SK-N-SH treated with all-trans-retinoic acid at 6 μM for 48 hours (cell line): Measurements from ENCODE around the gene IL4I1.

Experiments used
- ATAC-seq: fragments of 200-7000 bp; cut with Tn5 transposase; 3 replicates; pipeline ENCODE4 v1.9.1; 2020; ENCODE audit warnings: mild to moderate bottlenecking, moderate library complexity
- ARNTL ChIP-seq: fragments of 450-650 bp; formaldehyde crosslinking; IDR thresholded peaks from 2 replicates; pipeline ENCODE4 v1.5.0; 2020; ENCODE audit warnings: low read depth, mild to moderate bottlenecking, moderate library complexity, borderline replicate concordance
- BACH2 ChIP-seq: fragments of 250-450 bp; sonication (Bioruptor Pico); IDR thresholded peaks from 2 replicates; pipeline ENCODE4 v1.9.0; 2021; ENCODE audit warnings: mild to moderate bottlenecking, borderline replicate concordance
- CSDC2 ChIP-seq: fragments of 250-450 bp; sonication (Bioruptor Pico); IDR thresholded peaks from 2 replicates; pipeline ENCODE4 v1.5.0; 2020; ENCODE audit warnings: mild to moderate bottlenecking, moderate library complexity
- CSRNP3 ChIP-seq: fragments of 250-450 bp; sonication (Bioruptor Pico); IDR thresholded peaks from 2 replicates; pipeline ENCODE4 v1.5.1; 2021; ENCODE audit warnings: mild to moderate bottlenecking, moderate library complexity
- ESRRG ChIP-seq: fragments of 250-450 bp; sonication (Bioruptor Pico); IDR thresholded peaks from 2 replicates; pipeline ENCODE4 v1.6.1; 2021; ENCODE audit warnings: mild to moderate bottlenecking
- GLIS3 ChIP-seq: fragments of 250-450 bp; sonication (Bioruptor Pico); IDR thresholded peaks from 2 replicates; pipeline ENCODE4 v1.5.0; 2020; ENCODE audit warnings: mild to moderate bottlenecking, moderate library complexity
- ISL1 ChIP-seq: fragments of 250-450 bp; sonication (Bioruptor Pico); IDR thresholded peaks from 2 replicates; pipeline ENCODE4 v2.1.2; 2022; ENCODE audit warnings: mild to moderate bottlenecking, moderate library complexity
- OSR1 ChIP-seq: fragments of 250-450 bp; sonication (Bioruptor Pico); IDR thresholded peaks from 2 replicates; pipeline ENCODE4 v1.8.0; 2022; ENCODE audit warnings: moderate library complexity, mild to moderate bottlenecking, inconsistent platforms
- PPARA ChIP-seq: fragments of 250-450 bp; sonication (Bioruptor Pico); IDR thresholded peaks from 2 replicates; pipeline ENCODE4 v1.5.0; 2020; ENCODE audit warnings: mild to moderate bottlenecking, borderline replicate concordance
- RARB ChIP-seq: fragments of 250-450 bp; sonication (Bioruptor Pico); IDR thresholded peaks from 2 replicates; pipeline ENCODE4 v1.8.0; 2021; ENCODE audit warnings: mild to moderate bottlenecking, moderate library complexity
- SNAI2 ChIP-seq: fragments of 250-450 bp; sonication (Bioruptor Pico); IDR thresholded peaks from 2 replicates; pipeline ENCODE4 v1.5.0; 2020; ENCODE audit warnings: mild to moderate bottlenecking, moderate library complexity
- TCF4 ChIP-seq: fragments of 250-450 bp; sonication (Bioruptor Pico); IDR thresholded peaks from 2 replicates; pipeline ENCODE4 v1.8.0; 2021; ENCODE audit warnings: mild to moderate bottlenecking, moderate library complexity, borderline replicate concordance
- TOX ChIP-seq: fragments of 250-450 bp; sonication (Bioruptor Pico); IDR thresholded peaks from 2 replicates; pipeline ENCODE4 v1.8.0; 2021; ENCODE audit warnings: mild to moderate bottlenecking, moderate library complexity, borderline replicate concordance
- TSHZ2 ChIP-seq: fragments of 250-450 bp; sonication (Bioruptor Pico); IDR thresholded peaks from 2 replicates; pipeline ENCODE4 v1.5.0; 2020; ENCODE audit warnings: mild to moderate bottlenecking, moderate library complexity
- ZC3H10 ChIP-seq: fragments of 250-450 bp; sonication (Bioruptor Pico); IDR thresholded peaks from 2 replicates; pipeline ENCODE4 v1.5.1; 2021; ENCODE audit warnings: mild to moderate bottlenecking, moderate library complexity
- ZFP3 ChIP-seq: fragments of 250-450 bp; sonication (Bioruptor Pico); IDR thresholded peaks from 2 replicates; pipeline ENCODE4 v1.5.0; 2020; ENCODE audit warnings: mild to moderate bottlenecking, moderate library complexity
- ZFP30 ChIP-seq: fragments of 450-650 bp; formaldehyde crosslinking; IDR thresholded peaks from 2 replicates; pipeline ENCODE4 v1.5.0; 2022; ENCODE audit warnings: mild to moderate bottlenecking, moderate library complexity
- ZNF8 ChIP-seq: fragments of 450-650 bp; formaldehyde crosslinking; IDR thresholded peaks from 2 replicates; pipeline ENCODE4 v1.5.0; 2020; ENCODE audit warnings: mild to moderate bottlenecking, moderate library complexity
- TF ChIP-seq, protein P1 (sequence below): fragments of 250-450 bp; sonication (Bioruptor Pico); IDR thresholded peaks from 2 replicates; pipeline ENCODE4 v1.5.1; 2020; ENCODE audit warnings: low read depth, mild to moderate bottlenecking, moderate library complexity
- TF ChIP-seq, protein P2 (sequence below): fragments of 250-450 bp; sonication (Bioruptor Pico); IDR thresholded peaks from 2 replicates; pipeline ENCODE4 v1.8.0; 2020; ENCODE audit warnings: mild to moderate bottlenecking, moderate library complexity, borderline replicate concordance

IL4I1 gene

DNA sequence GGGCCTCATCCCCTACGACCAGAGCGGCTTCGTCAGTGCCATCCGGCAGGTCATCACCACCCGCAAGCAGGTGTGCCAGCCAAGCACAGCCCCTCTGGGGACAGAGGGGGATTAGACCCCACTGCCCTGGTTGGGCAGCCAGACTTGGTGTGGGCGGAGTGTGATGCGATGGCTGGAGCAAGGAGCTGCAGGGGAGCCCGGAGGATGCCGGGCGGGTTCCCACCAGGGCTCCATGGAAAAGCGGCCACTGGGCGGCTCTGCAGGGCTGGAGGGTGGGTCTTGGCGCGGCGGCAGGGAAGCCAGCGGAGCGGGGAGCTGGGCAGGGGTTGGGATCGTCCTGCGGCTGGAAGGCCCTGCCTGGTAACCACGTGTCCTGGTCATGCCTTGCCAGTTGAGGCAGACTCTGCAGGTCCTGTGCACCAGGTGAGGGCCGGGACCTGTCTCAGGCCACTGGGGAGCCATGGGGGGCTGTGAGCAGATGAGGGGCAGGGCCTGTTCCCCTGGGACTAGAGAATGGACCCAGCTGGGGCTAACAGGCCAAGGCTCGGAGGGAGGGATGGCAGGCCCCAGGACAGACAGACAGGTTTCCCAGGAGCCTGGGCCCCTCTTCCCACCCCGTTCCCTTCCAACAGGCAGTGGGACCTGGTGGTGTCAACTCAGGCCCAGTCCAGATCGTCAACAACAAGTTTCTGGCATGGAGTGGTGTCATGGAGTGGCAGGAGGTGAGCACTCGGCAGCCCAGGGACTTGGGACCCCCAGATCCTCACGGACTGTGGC lies 39.4 kb downstream of the IL4I1 start:
- no peak; the same call in 2 of the 3 replicates for ATAC-seq
- TF ChIP-seq CSDC2 (CRISPR knock-in tag) (no peak), TOX (CRISPR knock-in tag) (no peak), TSHZ2 (CRISPR knock-in tag) (no peak), ZFP30 (CRISPR knock-in tag) (no peak), RARB (CRISPR knock-in tag) (no peak), TCF4 (CRISPR knock-in tag) (no peak), PPARA (CRISPR knock-in tag) (no peak), GLIS3 (no peak), SNAI2 (CRISPR knock-in tag) (no peak), CSRNP3 (CRISPR knock-in tag) (no peak), OSR1 (CRISPR knock-in tag) (no peak), ISL1 (no peak), ESRRG (no peak), BACH2 (CRISPR knock-in tag) (no peak), ZFP3 (CRISPR knock-in tag) (no peak), ZNF8 (no peak), ZC3H10 (no peak), ARNTL (CRISPR knock-in tag) (no peak)
- TF ChIP-seq, protein P1, sequence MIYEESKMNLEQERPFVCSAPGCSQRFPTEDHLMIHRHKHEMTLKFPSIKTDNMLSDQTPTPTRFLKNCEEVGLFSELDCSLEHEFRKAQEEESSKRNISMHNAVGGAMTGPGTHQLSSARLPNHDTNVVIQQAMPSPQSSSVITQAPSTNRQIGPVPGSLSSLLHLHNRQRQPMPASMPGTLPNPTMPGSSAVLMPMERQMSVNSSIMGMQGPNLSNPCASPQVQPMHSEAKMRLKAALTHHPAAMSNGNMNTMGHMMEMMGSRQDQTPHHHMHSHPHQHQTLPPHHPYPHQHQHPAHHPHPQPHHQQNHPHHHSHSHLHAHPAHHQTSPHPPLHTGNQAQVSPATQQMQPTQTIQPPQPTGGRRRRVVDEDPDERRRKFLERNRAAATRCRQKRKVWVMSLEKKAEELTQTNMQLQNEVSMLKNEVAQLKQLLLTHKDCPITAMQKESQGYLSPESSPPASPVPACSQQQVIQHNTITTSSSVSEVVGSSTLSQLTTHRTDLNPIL (CRISPR knock-in tag): no peak

DNA sequence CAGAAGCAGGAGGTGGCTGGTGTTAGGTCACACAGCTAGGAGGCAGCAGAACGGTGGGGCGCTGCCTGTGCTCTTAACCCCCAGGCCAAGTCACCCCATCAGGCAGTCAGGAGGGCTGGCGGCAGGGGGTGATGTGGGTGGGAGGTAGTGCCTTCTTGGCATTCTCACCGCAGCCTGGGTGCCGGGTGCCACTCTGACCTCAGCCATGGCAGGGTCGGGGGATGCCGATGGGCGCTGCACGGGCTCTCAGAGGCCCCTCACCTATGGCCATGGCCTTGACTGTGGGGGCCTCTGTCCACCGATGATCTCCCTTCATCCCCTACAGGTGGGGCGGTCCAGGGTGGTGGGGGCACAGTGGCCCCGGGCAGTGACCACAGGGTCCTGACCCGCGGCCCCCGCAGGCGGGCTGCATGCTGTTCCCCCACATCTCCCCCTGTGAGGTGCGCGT lies 40.1 kb downstream of the IL4I1 start:
- TF ChIP-seq TSHZ2 (CRISPR knock-in tag): no peak
- TF ChIP-seq ZC3H10: no peak
- TF ChIP-seq ISL1: no peak
- no peak for TF ChIP-seq OSR1 (CRISPR knock-in tag)
- TF ChIP-seq ZFP30 (CRISPR knock-in tag): no peak
- TF ChIP-seq ZFP3 (CRISPR knock-in tag): no peak
- TF ChIP-seq, protein P2, sequence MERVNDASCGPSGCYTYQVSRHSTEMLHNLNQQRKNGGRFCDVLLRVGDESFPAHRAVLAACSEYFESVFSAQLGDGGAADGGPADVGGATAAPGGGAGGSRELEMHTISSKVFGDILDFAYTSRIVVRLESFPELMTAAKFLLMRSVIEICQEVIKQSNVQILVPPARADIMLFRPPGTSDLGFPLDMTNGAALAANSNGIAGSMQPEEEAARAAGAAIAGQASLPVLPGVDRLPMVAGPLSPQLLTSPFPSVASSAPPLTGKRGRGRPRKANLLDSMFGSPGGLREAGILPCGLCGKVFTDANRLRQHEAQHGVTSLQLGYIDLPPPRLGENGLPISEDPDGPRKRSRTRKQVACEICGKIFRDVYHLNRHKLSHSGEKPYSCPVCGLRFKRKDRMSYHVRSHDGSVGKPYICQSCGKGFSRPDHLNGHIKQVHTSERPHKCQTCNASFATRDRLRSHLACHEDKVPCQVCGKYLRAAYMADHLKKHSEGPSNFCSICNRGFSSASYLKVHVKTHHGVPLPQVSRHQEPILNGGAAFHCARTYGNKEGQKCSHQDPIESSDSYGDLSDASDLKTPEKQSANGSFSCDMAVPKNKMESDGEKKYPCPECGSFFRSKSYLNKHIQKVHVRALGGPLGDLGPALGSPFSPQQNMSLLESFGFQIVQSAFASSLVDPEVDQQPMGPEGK (CRISPR knock-in tag): no peak
- no peak for TF ChIP-seq BACH2 (CRISPR knock-in tag)
- ATAC-seq: no peak
